Measurements from ENCODE around the gene KLF3. TPM values are rescaled to one million over a fixed set of nuclear protein-coding genes. Genes with fewer than 3 reads are reported as not detected.

KLF3 gene
- total and polyA plus RNA-seq, 4 donors, result 14.7 to 53.6 (median 39.2) TPM

DNA sequence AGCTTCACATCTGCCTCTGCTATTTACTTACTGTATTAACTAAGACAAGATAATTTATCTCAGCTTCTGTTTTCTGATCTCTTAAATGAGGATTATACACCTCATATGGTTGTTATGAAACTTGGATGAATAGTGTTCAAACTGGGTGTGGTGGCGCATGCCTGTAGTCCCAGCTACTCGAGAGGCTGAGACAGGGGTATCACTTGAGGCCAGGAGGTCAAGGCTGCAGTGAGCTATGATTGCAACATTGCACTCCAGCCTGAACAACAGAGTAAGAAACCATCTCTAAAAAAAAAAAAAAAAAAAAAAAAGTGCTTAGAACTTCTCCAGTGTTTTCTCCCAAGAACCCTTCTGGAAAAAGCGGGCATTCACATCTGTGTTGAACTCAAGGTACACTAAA lies 19.8 kb upstream of the KLF3 start:
- Histone ChIP-seq H3K27me3 (ENCODE audit: control insufficient read depth in 3 of 3, insufficient read depth in 3 of 3, low read length in 2 of 3) (no peaks in the 10 kb centered on the region), H3K4me1 (ENCODE audit: control insufficient read depth in 5 of 5, insufficient read depth in 5 of 5, low read length in 5 of 5) (peaks cover 0 to 2% (median 0%) of the 10 kb centered on the region in 5 donors), H3K9ac (ENCODE audit: insufficient read depth in 1 of 2, low read length in 2 of 2) (no peak overlapping the region), H3K4me3 (no peak overlapping the region), H3K9me3 (ENCODE audit: control insufficient read depth in 4 of 4, insufficient read depth in 3 of 4, low read length in 3 of 4) (peaks cover 0 to 2% (median 0%) of the 10 kb centered on the region in 4 donors), H3K36me3 (ENCODE audit: control insufficient read depth in 4 of 4, insufficient read depth in 4 of 4, low read length in 4 of 4) (no peaks in the 10 kb centered on the region), H3K27ac (ENCODE audit: low read depth in 1 of 2, low read length in 1 of 2) (no peak overlapping the region)
- DNase-seq (no peak), ATAC-seq (ENCODE audit: insufficient read depth, low FRiP score) (no peak)
- WGBS, 2 donors, result 82 to 94% methylated on average over 3 of the region's 3 CpGs
- TF ChIP-seq, protein P1, sequence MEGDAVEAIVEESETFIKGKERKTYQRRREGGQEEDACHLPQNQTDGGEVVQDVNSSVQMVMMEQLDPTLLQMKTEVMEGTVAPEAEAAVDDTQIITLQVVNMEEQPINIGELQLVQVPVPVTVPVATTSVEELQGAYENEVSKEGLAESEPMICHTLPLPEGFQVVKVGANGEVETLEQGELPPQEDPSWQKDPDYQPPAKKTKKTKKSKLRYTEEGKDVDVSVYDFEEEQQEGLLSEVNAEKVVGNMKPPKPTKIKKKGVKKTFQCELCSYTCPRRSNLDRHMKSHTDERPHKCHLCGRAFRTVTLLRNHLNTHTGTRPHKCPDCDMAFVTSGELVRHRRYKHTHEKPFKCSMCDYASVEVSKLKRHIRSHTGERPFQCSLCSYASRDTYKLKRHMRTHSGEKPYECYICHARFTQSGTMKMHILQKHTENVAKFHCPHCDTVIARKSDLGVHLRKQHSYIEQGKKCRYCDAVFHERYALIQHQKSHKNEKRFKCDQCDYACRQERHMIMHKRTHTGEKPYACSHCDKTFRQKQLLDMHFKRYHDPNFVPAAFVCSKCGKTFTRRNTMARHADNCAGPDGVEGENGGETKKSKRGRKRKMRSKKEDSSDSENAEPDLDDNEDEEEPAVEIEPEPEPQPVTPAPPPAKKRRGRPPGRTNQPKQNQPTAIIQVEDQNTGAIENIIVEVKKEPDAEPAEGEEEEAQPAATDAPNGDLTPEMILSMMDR (IDR thresholded peaks at IDR 0.05; ENCODE audit: control extremely low read depth, extremely low read depth), result no peak

DNA sequence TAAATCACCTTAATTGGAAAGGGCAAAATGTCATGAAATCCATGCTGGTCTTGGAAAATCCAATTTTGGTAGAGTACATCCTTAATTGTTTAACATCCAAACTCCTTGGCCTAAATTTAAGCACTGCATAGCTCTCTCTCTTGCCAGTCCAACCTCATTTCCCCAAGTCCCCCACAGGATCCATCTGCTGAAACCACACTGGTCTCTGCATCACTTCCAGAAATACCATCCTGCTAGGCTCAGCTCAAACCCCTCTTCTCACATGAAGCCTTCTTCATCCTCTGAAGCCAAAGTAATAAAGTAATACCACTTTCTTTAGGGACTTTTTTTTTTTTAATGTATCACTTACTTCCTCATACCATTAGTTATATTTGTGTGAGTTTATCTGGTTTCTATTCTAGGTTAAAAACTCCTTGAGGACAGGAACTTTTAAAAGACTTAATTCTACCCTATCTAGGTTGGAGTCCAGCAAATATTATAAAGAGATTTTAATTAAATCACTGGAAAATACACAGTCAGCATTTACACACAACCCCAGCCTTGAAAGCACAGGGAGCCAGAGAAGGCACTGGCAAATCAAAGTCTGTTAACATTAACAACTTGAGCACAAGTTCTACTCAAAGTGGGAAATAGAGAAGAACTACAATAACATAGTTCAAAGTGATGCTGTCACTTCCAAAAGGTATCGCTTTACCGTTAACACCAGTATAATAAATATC lies 16.7 kb upstream of the KLF3 start:
- Histone ChIP-seq H3K27ac (ENCODE audit: low read depth in 1 of 2, low read length in 1 of 2) (no peak overlapping the region), H3K9ac (ENCODE audit: insufficient read depth in 1 of 2, low read length in 2 of 2) (peak overlapping the region in 1 of 2 donors; percentile 13), H3K4me1 (ENCODE audit: control insufficient read depth in 5 of 5, insufficient read depth in 5 of 5, low read length in 5 of 5) (peaks cover 0 to 2% (median 0%) of the 10 kb centered on the region in 5 donors), H3K27me3 (ENCODE audit: control insufficient read depth in 3 of 3, insufficient read depth in 3 of 3, low read length in 2 of 3) (no peaks in the 10 kb centered on the region), H3K9me3 (ENCODE audit: control insufficient read depth in 4 of 4, insufficient read depth in 3 of 4, low read length in 3 of 4) (peaks cover 0 to 2% (median 0%) of the 10 kb centered on the region in 4 donors), H3K4me3 (no peak overlapping the region), H3K36me3 (ENCODE audit: control insufficient read depth in 4 of 4, insufficient read depth in 4 of 4, low read length in 4 of 4) (no peaks in the 10 kb centered on the region)
- no peak for DNase-seq
- 77 to 87% methylated on average over 2 of the region's 2 CpGs for WGBS, 2 donors
- ATAC-seq (ENCODE audit: insufficient read depth, low FRiP score), result no peak
- TF ChIP-seq, protein P1 (IDR thresholded peaks at IDR 0.05; ENCODE audit: control extremely low read depth, extremely low read depth), result no peak

DNA sequence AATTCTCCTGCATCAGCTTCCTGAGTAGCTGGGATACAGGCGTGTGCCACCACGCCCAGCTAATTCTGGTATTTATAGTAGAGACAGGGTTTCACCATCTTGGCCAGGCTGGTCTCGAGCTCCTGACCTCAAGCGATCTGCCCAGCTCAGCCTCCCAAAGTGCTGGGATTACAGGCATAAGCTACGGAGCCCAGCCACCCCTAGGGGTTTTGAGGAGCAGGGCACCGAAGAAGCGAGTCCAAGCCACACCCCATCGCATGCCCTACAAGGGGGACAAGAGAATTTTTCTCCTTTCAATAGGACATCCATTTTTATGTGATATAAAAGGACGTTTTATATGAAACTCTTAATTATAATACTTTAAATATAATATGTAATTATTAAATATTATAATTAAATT lies 13.9 kb upstream of the KLF3 start:
- Histone ChIP-seq H3K4me1 (ENCODE audit: control insufficient read depth in 5 of 5, insufficient read depth in 5 of 5, low read length in 5 of 5) (peaks cover 0 to 4% (median 0%) of the 10 kb centered on the region in 5 donors), H3K27me3 (ENCODE audit: control insufficient read depth in 3 of 3, insufficient read depth in 3 of 3, low read length in 2 of 3) (no peaks in the 10 kb centered on the region), H3K9me3 (ENCODE audit: control insufficient read depth in 4 of 4, insufficient read depth in 3 of 4, low read length in 3 of 4) (peaks cover 0 to 2% (median 0%) of the 10 kb centered on the region in 4 donors), H3K27ac (ENCODE audit: low read depth in 1 of 2, low read length in 1 of 2) (no peak overlapping the region), H3K36me3 (ENCODE audit: control insufficient read depth in 4 of 4, insufficient read depth in 4 of 4, low read length in 4 of 4) (no peaks in the 10 kb centered on the region), H3K9ac (ENCODE audit: insufficient read depth in 1 of 2, low read length in 2 of 2) (no peak overlapping the region), H3K4me3 (no peak overlapping the region)
- 87 to 89% methylated on average over 9 of the region's 9 CpGs for WGBS, 2 donors
- DNase-seq, result no peak
- TF ChIP-seq, protein P1 (IDR thresholded peaks at IDR 0.05; ENCODE audit: control extremely low read depth, extremely low read depth), result no peak
- ATAC-seq (ENCODE audit: insufficient read depth, low FRiP score), result no peak

All from lung (tissue), 12 donors.